RPMI8226 (cell line): ENCODE data around the gene CD109.

Source experiments
- DNase-seq: peaks from one replicate; pipeline ENCODE4 v3.0.0-alpha.2; 2015

CD109 gene

GRCh38 chr6:73728548-73729205 lies 32.7 kb downstream of the CD109 start:
- no peak for DNase-seq

GRCh38 chr6:73731285-73731684 lies 35.3 kb downstream of the CD109 start:
- no peak for DNase-seq

- DNase-seq: peak; percentile 89
Measured at GRCh38 chr6:73732845-73733675, 37.1 kb downstream of the CD109 start.

GRCh38 chr6:73733791-73734190 lies 37.8 kb downstream of the CD109 start:
- DNase-seq: no peak

GRCh38 chr6:73734832-73735453 lies 38.9 kb downstream of the CD109 start:
- DNase-seq: no peak

- no peak for DNase-seq
Measured at GRCh38 chr6:73738367-73739028, 42.5 kb downstream of the CD109 start.

- peak; percentile 86 for DNase-seq
Measured at GRCh38 chr6:73739096-73739495, 43.1 kb downstream of the CD109 start.

- no peak for DNase-seq
Measured at GRCh38 chr6:73742433-73742832, 46.4 kb downstream of the CD109 start.

GRCh38 chr6:73743081-73743480 lies 47.1 kb downstream of the CD109 start:
- no peak for DNase-seq

GRCh38 chr6:73743556-73743955 lies 47.6 kb downstream of the CD109 start:
- DNase-seq: no peak

GRCh38 chr6:73746787-73747186 lies 50.8 kb downstream of the CD109 start:
- DNase-seq: no peak

GRCh38 chr6:73747289-73747688 lies 51.3 kb downstream of the CD109 start:
- peak; percentile 81 for DNase-seq

GRCh38 chr6:73752943-73753342 lies 56.9 kb downstream of the CD109 start:
- no peak for DNase-seq

GRCh38 chr6:73766040-73766439 lies 70.0 kb downstream of the CD109 start:
- DNase-seq: no peak

- DNase-seq: no peak
Measured at GRCh38 chr6:73768558-73768957, 72.6 kb downstream of the CD109 start.

GRCh38 chr6:73769976-73770375 lies 74.0 kb downstream of the CD109 start:
- DNase-seq: no peak

GRCh38 chr6:73774311-73774774 lies 78.3 kb downstream of the CD109 start:
- DNase-seq: peak; percentile 85

GRCh38 chr6:73779943-73780342 lies 83.9 kb downstream of the CD109 start:
- no peak for DNase-seq

- DNase-seq: no peak
Measured at GRCh38 chr6:73782911-73783310, 86.9 kb downstream of the CD109 start.

GRCh38 chr6:73784726-73785505 lies 88.9 kb downstream of the CD109 start:
- no peak for DNase-seq

- no peak for DNase-seq
Measured at GRCh38 chr6:73790574-73790973, 94.6 kb downstream of the CD109 start.

- no peak for DNase-seq
Measured at GRCh38 chr6:73791336-73791735, 95.3 kb downstream of the CD109 start.
